IMR-90 (cell line): ENCODE data around the gene RFX2. TPM values are rescaled to one million over a fixed set of nuclear protein-coding genes. Genes with fewer than 3 reads are reported as not detected.

ENCODE experiments used
- ATAC-seq: fragments of 200-7000 bp; cut with Tn5 transposase; 2 replicates; pipeline ENCODE4 v1.9.1; 2020; ENCODE audit warnings: low read depth, mild to moderate bottlenecking, moderate library complexity
- BruUV-seq: library from RNA; stranded (reverse); fragments of 400-500 nt; replicated peaks from 2 replicates; lab custom pipeline; 2021; lab: Mats Ljungman, UMichigan
- CTCF ChIA-PET: fragments of 300-600 bp; formaldehyde crosslinking; extraction: SDS; loops from one replicate; lab custom pipeline; 2021; ENCODE audit warnings: antibody characterized with exemption; lab: Yijun Ruan, JAX
- POLR2A ChIA-PET: fragments of 300-600 bp; sonication (Branson Sonifier 250); formaldehyde crosslinking; loops from one replicate; lab custom pipeline; 2022; ENCODE audit warnings: antibody characterized with exemption; ENCODE audit not compliant: unreplicated experiment; lab: Charles Lee
- DNase-seq: peaks from one replicate; pipeline ENCODE4 v3.0.0; 2013
- H2AFZ ChIP-seq: replicated peaks from 2 replicates; pipeline ENCODE3; 2013; ENCODE audit warnings: low read length, mild to moderate bottlenecking; ENCODE audit not compliant: poor library complexity
- H2AK5ac ChIP-seq: 2 replicates; pipeline ENCODE4 v1.6.1; 2013; ENCODE audit warnings: low read depth, low read length, inconsistent platforms
- H2AK9ac ChIP-seq: replicated peaks from 2 replicates; pipeline ENCODE3; 2013; ENCODE audit warnings: mild to moderate bottlenecking, low read depth, low read length, moderate library complexity; ENCODE audit not compliant: poor library complexity
- H2BK120ac ChIP-seq: 2 replicates; pipeline ENCODE4 v1.6.1; 2013; ENCODE audit warnings: low read depth, low read length, inconsistent platforms
- H2BK15ac ChIP-seq: 3 replicates; pipeline ENCODE4 v1.6.1; 2013; ENCODE audit warnings: low read depth, low read length, inconsistent platforms
- H2BK20ac ChIP-seq: 2 replicates; pipeline ENCODE4 v1.6.1; 2013; ENCODE audit warnings: low read depth, mild to moderate bottlenecking, inconsistent platforms, low read length, moderate library complexity
- H2BK5ac ChIP-seq: 2 replicates; pipeline ENCODE4 v1.6.1; 2013; ENCODE audit warnings: mild to moderate bottlenecking, low read depth, low read length, inconsistent platforms; ENCODE audit not compliant: poor library complexity, severe bottlenecking
- H3K14ac ChIP-seq: replicated peaks from 2 replicates; pipeline ENCODE4 v1.6.1; 2013; ENCODE audit warnings: low read depth, low read length, inconsistent platforms
- H3K18ac ChIP-seq: 2 replicates; pipeline ENCODE4 v1.6.1; 2013; ENCODE audit warnings: low read depth, low read length, control low read depth
- H3K23ac ChIP-seq: 2 replicates; pipeline ENCODE4 v1.6.1; 2013; ENCODE audit warnings: low read depth, low read length, inconsistent platforms
- H3K27ac ChIP-seq: 2 replicates; pipeline ENCODE4 v1.5.1; 2013; ENCODE audit warnings: mild to moderate bottlenecking, control low read depth, low read length; ENCODE audit not compliant: insufficient read depth
- H3K27me3 ChIP-seq: 2 replicates; pipeline ENCODE4 v1.6.1; 2013; ENCODE audit warnings: low read length; ENCODE audit not compliant: control insufficient read depth, insufficient read depth
- H3K36me3 ChIP-seq: 2 replicates; pipeline ENCODE4 v1.6.1; 2013; ENCODE audit warnings: low read length, mixed read lengths; ENCODE audit not compliant: control insufficient read depth, insufficient read depth
- H3K4ac ChIP-seq: 2 replicates; pipeline ENCODE4 v1.6.1; 2013; ENCODE audit warnings: low read depth, low read length, inconsistent platforms
- H3K4me1 ChIP-seq: 2 replicates; pipeline ENCODE4 v1.6.1; 2013; ENCODE audit warnings: low read length, mixed read lengths; ENCODE audit not compliant: control insufficient read depth, insufficient read depth
- H3K4me2 ChIP-seq: 2 replicates; pipeline ENCODE4 v1.6.1; 2013; ENCODE audit warnings: low read depth, mild to moderate bottlenecking, control low read depth, low read length, moderate library complexity
- H3K4me3 ChIP-seq: 2 replicates; pipeline ENCODE4 v1.5.1; 2013; ENCODE audit warnings: low read depth, mild to moderate bottlenecking, control low read depth, low read length, moderate library complexity; ENCODE audit not compliant: insufficient read depth
- H3K56ac ChIP-seq: 2 replicates; pipeline ENCODE4 v1.6.1; 2013; ENCODE audit warnings: low read length, inconsistent platforms; ENCODE audit not compliant: insufficient read depth; ENCODE audit errors: extremely low read depth
- H3K79me1 ChIP-seq, 2 experiments: 2 replicates each; pipeline ENCODE4 v1.6.1; 2013; ENCODE audit warnings: low read length in 2 of 2, inconsistent platforms in 1 of 2, low read depth in 1 of 2
- H3K9ac ChIP-seq: 2 replicates; pipeline ENCODE4 v1.6.1; 2013; ENCODE audit warnings: low read depth, low read length, control low read depth
- H3K9me1 ChIP-seq: 2 replicates; pipeline ENCODE4 v1.6.1; 2013; ENCODE audit warnings: low read length, inconsistent platforms; ENCODE audit not compliant: insufficient read depth
- H3K9me3 ChIP-seq: 2 replicates; pipeline ENCODE4 v1.6.1; 2013; ENCODE audit warnings: low read length; ENCODE audit not compliant: control insufficient read depth, insufficient read depth
- H4K20me1 ChIP-seq: 2 replicates; pipeline ENCODE4 v1.6.1; 2013; ENCODE audit warnings: low read length, inconsistent platforms; ENCODE audit not compliant: insufficient read depth
- H4K5ac ChIP-seq: 2 replicates; pipeline ENCODE4 v1.6.1; 2013; ENCODE audit warnings: mild to moderate bottlenecking, low read depth, low read length, control low read depth
- H4K8ac ChIP-seq, 2 experiments: 2 replicates each; pipeline ENCODE4 v1.6.1; 2013; ENCODE audit warnings: low read depth in 2 of 2, low read length in 2 of 2, control low read depth in 1 of 2, inconsistent platforms in 1 of 2
- H4K91ac ChIP-seq: 2 replicates; pipeline ENCODE4 v1.6.1; 2013; ENCODE audit warnings: low read depth, low read length, inconsistent platforms; ENCODE audit not compliant: insufficient read depth
- BHLHE40 ChIP-seq: fragments of 150-350 bp; IDR thresholded peaks from 2 replicates; pipeline ENCODE4 v1.6.1; 2016; ENCODE audit warnings: mild to moderate bottlenecking, low read depth, low read length
- CEBPB ChIP-seq: IDR thresholded peaks from 2 replicates; pipeline ENCODE4 v1.6.1; 2012; ENCODE audit warnings: low read depth, low read length, improper control_type of control experiment
- CHD1 ChIP-seq: IDR thresholded peaks from 2 replicates; pipeline ENCODE4 v1.6.1; 2012; ENCODE audit warnings: low read depth, low read length, improper control_type of control experiment
- ELK1 ChIP-seq: fragments of 150-350 bp; IDR thresholded peaks from 2 replicates; pipeline ENCODE4 v1.6.1; 2016; ENCODE audit warnings: low read depth, mild to moderate bottlenecking, low read length, moderate library complexity, borderline replicate concordance
- FOS ChIP-seq: fragments of 150-350 bp; IDR thresholded peaks from 2 replicates; pipeline ENCODE4 v1.6.1; 2016; ENCODE audit warnings: low read depth, low read length
- MAFK ChIP-seq: IDR thresholded peaks from 2 replicates; pipeline ENCODE4 v1.6.1; 2012; ENCODE audit warnings: low read depth, low read length, improper control_type of control experiment
- MAZ ChIP-seq: IDR thresholded peaks from 2 replicates; pipeline ENCODE4 v1.6.1; 2012; ENCODE audit warnings: low read depth, mild to moderate bottlenecking, low read length, improper control_type of control experiment, moderate library complexity, borderline replicate concordance
- MXI1 ChIP-seq: IDR thresholded peaks from 2 replicates; pipeline ENCODE4 v1.6.1; 2012; ENCODE audit warnings: low read depth, mild to moderate bottlenecking, low read length, moderate library complexity, borderline replicate concordance
- POLR2A ChIP-seq: IDR thresholded peaks from 2 replicates; pipeline ENCODE4 v1.6.1; 2012; ENCODE audit warnings: mild to moderate bottlenecking, low read depth, low read length
- RAD21 ChIP-seq: IDR thresholded peaks from 2 replicates; pipeline ENCODE4 v1.6.1; 2012; ENCODE audit warnings: low read length, improper control_type of control experiment
- RCOR1 ChIP-seq: IDR thresholded peaks from 2 replicates; pipeline ENCODE4 v1.6.1; 2012; ENCODE audit warnings: mild to moderate bottlenecking, low read length, improper control_type of control experiment; ENCODE audit not compliant: insufficient replicate concordance
- RFX5 ChIP-seq: IDR thresholded peaks from 2 replicates; pipeline ENCODE4 v1.8.0; 2012; ENCODE audit warnings: low read depth, mild to moderate bottlenecking, low read length, moderate library complexity
- SMC3 ChIP-seq: fragments of 150-350 bp; IDR thresholded peaks from 2 replicates; pipeline ENCODE4 v1.6.1; 2016; ENCODE audit warnings: low read depth, mild to moderate bottlenecking, antibody characterized with exemption, low read length, moderate library complexity
- WGBS, 2 experiments: methylation state at CpG; one replicate each; pipeline versions ENCODE4 v1.1.5 to v1.1.7; 2013; ENCODE audit warnings: missing lambda C conversion rate in 2 of 2; ENCODE audit not compliant: insufficient read length in 1 of 2; ENCODE audit errors: extremely low coverage in 2 of 2; 5-methylcytosine and 5-hydroxymethylcytosine counted together
- dilution Hi-C: fragments of 300-500 bp; cut with HindIII; formaldehyde crosslinking; loops from one replicate; pipeline ENCODE4 v1.14.3; 2018; ENCODE audit warnings: low sequenced_read_pairs; ENCODE audit not compliant: unreplicated experiment
- in situ Hi-C: fragments of 300-500 bp; cut with MboI; formaldehyde crosslinking; loops from 3 replicates; pipeline ENCODE4 v1.14.3; 2019; ENCODE audit warnings: low sequenced_read_pairs, inconsistent platforms, mixed read lengths
- intact Hi-C: fragments of 100-400 bp; cut with micrococcal nuclease; formaldehyde crosslinking; loops from 2 replicates; pipeline ENCODE4 v1.10.0; 2022
- polyA plus RNA-seq, 3 experiments: library from polyadenylated mRNA; depleted of rRNA; stranded (reverse); fragments of >200 nt; gene quantifications; 2 replicates each; pipeline ENCODE4 v1.2.3, GENCODE V29; 2012; ENCODE audit warnings: low replicate concordance in 1 of 3
- total RNA-seq: library from RNA; depleted of rRNA; stranded (reverse); fragments of >200 nt; gene quantifications from 2 replicates; pipeline ENCODE4 v1.2.3, GENCODE V29; 2012
- TF ChIP-seq, protein P1 (sequence below): conservative IDR thresholded peaks from 2 replicates; pipeline ENCODE4 v1.5.1; 2012; ENCODE audit warnings: mild to moderate bottlenecking, low read depth, low read length, improper control_type of control experiment

RFX2 gene
- total and polyA plus RNA-seq, 2 of the 4 experiments (the other 2 are of a cell fraction): 2.2 to 4.9 TPM

- peak overlapping the region; percentile 91 for H3K4ac ChIP-seq
- peak overlapping the region; percentile 89; the same call in 1 of the 3 replicates for H2BK15ac ChIP-seq
- no peaks in the 10 kb centered on the region for H3K27me3 ChIP-seq
- H3K56ac ChIP-seq: no peak overlapping the region
- no peak overlapping the region; the same call in 1 of the 2 replicates for H3K23ac ChIP-seq
- BruUV-seq: no TSS peak
- 0 out of 2 replicates have a peak overlapping the region, but pooled peaks have one; percentile 17 for H2AK5ac ChIP-seq
- no peak overlapping the region for H3K9ac ChIP-seq
- WGBS, 2 experiments: 78% methylated on average over 9 of the region's 19 CpGs; no CpG with 5 or more reads in 1 of the 2 experiments
- H2BK5ac ChIP-seq: no peak overlapping the region
- peaks cover 45 to 98% of the 10 kb centered on the region in 2 experiments for H3K79me1 ChIP-seq
- no peak overlapping the region; the same call in 1 of the 2 replicates for H4K91ac ChIP-seq
- H3K18ac ChIP-seq: no peak overlapping the region; the same call in 1 of the 2 replicates
- H3K36me3 ChIP-seq: peaks cover 15% of the 10 kb centered on the region
- no peak for DNase-seq
- ChIA-PET POLR2A (no interaction called here), CTCF (interaction anchor here (1.0 kb wide), 1 partner anchor 16 kb away, joined by 3 read pairs; no protein-coding TSS in a partner anchor)
- H2BK20ac ChIP-seq: no peak overlapping the region
- no peak overlapping the region for H4K5ac ChIP-seq
- H2AFZ ChIP-seq: no peak overlapping the region
- peaks cover 57% of the 10 kb centered on the region for H3K4me1 ChIP-seq
- no peaks in the 10 kb centered on the region for H3K9me3 ChIP-seq
- H3K4me3 ChIP-seq: no peak overlapping the region
- intact Hi-C loops (no loop called here), in situ Hi-C loops (no loop called here), dilution Hi-C loops (no loop called here)
- H4K20me1 ChIP-seq: peaks cover 72% of the 10 kb centered on the region
- H3K14ac ChIP-seq: 0 out of 2 replicates have a peak overlapping the region, but pooled peaks have one; percentile 37
- ATAC-seq: no peak
- no peak for TF ChIP-seq POLR2A
- no peak for TF ChIP-seq CHD1
- no peak for TF ChIP-seq MAZ
- TF ChIP-seq RAD21: no peak
- no peak for TF ChIP-seq MXI1
- TF ChIP-seq ELK1: no peak
- TF ChIP-seq, protein P1, sequence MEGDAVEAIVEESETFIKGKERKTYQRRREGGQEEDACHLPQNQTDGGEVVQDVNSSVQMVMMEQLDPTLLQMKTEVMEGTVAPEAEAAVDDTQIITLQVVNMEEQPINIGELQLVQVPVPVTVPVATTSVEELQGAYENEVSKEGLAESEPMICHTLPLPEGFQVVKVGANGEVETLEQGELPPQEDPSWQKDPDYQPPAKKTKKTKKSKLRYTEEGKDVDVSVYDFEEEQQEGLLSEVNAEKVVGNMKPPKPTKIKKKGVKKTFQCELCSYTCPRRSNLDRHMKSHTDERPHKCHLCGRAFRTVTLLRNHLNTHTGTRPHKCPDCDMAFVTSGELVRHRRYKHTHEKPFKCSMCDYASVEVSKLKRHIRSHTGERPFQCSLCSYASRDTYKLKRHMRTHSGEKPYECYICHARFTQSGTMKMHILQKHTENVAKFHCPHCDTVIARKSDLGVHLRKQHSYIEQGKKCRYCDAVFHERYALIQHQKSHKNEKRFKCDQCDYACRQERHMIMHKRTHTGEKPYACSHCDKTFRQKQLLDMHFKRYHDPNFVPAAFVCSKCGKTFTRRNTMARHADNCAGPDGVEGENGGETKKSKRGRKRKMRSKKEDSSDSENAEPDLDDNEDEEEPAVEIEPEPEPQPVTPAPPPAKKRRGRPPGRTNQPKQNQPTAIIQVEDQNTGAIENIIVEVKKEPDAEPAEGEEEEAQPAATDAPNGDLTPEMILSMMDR: no peak
- no peak for TF ChIP-seq SMC3
- TF ChIP-seq FOS: no peak
- no peak for TF ChIP-seq CEBPB
- no peak for TF ChIP-seq MAFK
- TF ChIP-seq RCOR1: no peak
- TF ChIP-seq RFX5: no peak
- TF ChIP-seq BHLHE40: no peak
- H4K8ac ChIP-seq: no peak overlapping the region
- H3K9me1 ChIP-seq: peaks cover 42% of the 10 kb centered on the region
- H2AK9ac ChIP-seq: peak overlapping the region; percentile 35
- H2BK120ac ChIP-seq: peak overlapping the region; percentile 87; the same call in 1 of the 2 replicates
- no peak overlapping the region for H3K4me2 ChIP-seq
- no peak overlapping the region for H3K27ac ChIP-seq
These were observed 158.9 kb downstream of the RFX2 start for GRCh38 chr19:5951338-5951861.
